SK-N-SH treated with all-trans-retinoic acid at 6 μM for 48 hours (cell line): Measurements from ENCODE around the gene TLCD5.

Source experiments
- ATAC-seq: fragments of 200-7000 bp; cut with Tn5 transposase; 3 replicates; pipeline ENCODE4 v1.9.1; 2020; ENCODE audit warnings: mild to moderate bottlenecking, moderate library complexity
- ARNTL ChIP-seq: fragments of 450-650 bp; formaldehyde crosslinking; IDR thresholded peaks from 2 replicates; pipeline ENCODE4 v1.5.0; 2020; ENCODE audit warnings: low read depth, mild to moderate bottlenecking, moderate library complexity, borderline replicate concordance
- CSDC2 ChIP-seq: fragments of 250-450 bp; sonication (Bioruptor Pico); IDR thresholded peaks from 2 replicates; pipeline ENCODE4 v1.5.0; 2020; ENCODE audit warnings: mild to moderate bottlenecking, moderate library complexity
- ESRRG ChIP-seq: fragments of 250-450 bp; sonication (Bioruptor Pico); IDR thresholded peaks from 2 replicates; pipeline ENCODE4 v1.6.1; 2021; ENCODE audit warnings: mild to moderate bottlenecking
- GLIS3 ChIP-seq: fragments of 250-450 bp; sonication (Bioruptor Pico); IDR thresholded peaks from 2 replicates; pipeline ENCODE4 v1.5.0; 2020; ENCODE audit warnings: mild to moderate bottlenecking, moderate library complexity
- ISL1 ChIP-seq: fragments of 250-450 bp; sonication (Bioruptor Pico); IDR thresholded peaks from 2 replicates; pipeline ENCODE4 v2.1.2; 2022; ENCODE audit warnings: mild to moderate bottlenecking, moderate library complexity
- OSR1 ChIP-seq: fragments of 250-450 bp; sonication (Bioruptor Pico); IDR thresholded peaks from 2 replicates; pipeline ENCODE4 v1.8.0; 2022; ENCODE audit warnings: moderate library complexity, mild to moderate bottlenecking, inconsistent platforms
- PPARA ChIP-seq: fragments of 250-450 bp; sonication (Bioruptor Pico); IDR thresholded peaks from 2 replicates; pipeline ENCODE4 v1.5.0; 2020; ENCODE audit warnings: mild to moderate bottlenecking, borderline replicate concordance
- SNAI2 ChIP-seq: fragments of 250-450 bp; sonication (Bioruptor Pico); IDR thresholded peaks from 2 replicates; pipeline ENCODE4 v1.5.0; 2020; ENCODE audit warnings: mild to moderate bottlenecking, moderate library complexity
- TCF4 ChIP-seq: fragments of 250-450 bp; sonication (Bioruptor Pico); IDR thresholded peaks from 2 replicates; pipeline ENCODE4 v1.8.0; 2021; ENCODE audit warnings: mild to moderate bottlenecking, moderate library complexity, borderline replicate concordance
- TOX ChIP-seq: fragments of 250-450 bp; sonication (Bioruptor Pico); IDR thresholded peaks from 2 replicates; pipeline ENCODE4 v1.8.0; 2021; ENCODE audit warnings: mild to moderate bottlenecking, moderate library complexity, borderline replicate concordance
- ZC3H10 ChIP-seq: fragments of 250-450 bp; sonication (Bioruptor Pico); IDR thresholded peaks from 2 replicates; pipeline ENCODE4 v1.5.1; 2021; ENCODE audit warnings: mild to moderate bottlenecking, moderate library complexity
- ZFP3 ChIP-seq: fragments of 250-450 bp; sonication (Bioruptor Pico); IDR thresholded peaks from 2 replicates; pipeline ENCODE4 v1.5.0; 2020; ENCODE audit warnings: mild to moderate bottlenecking, moderate library complexity
- ZFP30 ChIP-seq: fragments of 450-650 bp; formaldehyde crosslinking; IDR thresholded peaks from 2 replicates; pipeline ENCODE4 v1.5.0; 2022; ENCODE audit warnings: mild to moderate bottlenecking, moderate library complexity
- ZNF565 ChIP-seq: fragments of 450-650 bp; formaldehyde crosslinking; conservative IDR thresholded peaks from 2 replicates; pipeline ENCODE4 v1.5.0; 2020; ENCODE audit warnings: low read depth, mild to moderate bottlenecking, moderate library complexity
- ZNF70 ChIP-seq: fragments of 450-650 bp; formaldehyde crosslinking; IDR thresholded peaks from 2 replicates; pipeline ENCODE4 v1.5.0; 2020; ENCODE audit warnings: mild to moderate bottlenecking, moderate library complexity
- ZNF8 ChIP-seq: fragments of 450-650 bp; formaldehyde crosslinking; IDR thresholded peaks from 2 replicates; pipeline ENCODE4 v1.5.0; 2020; ENCODE audit warnings: mild to moderate bottlenecking, moderate library complexity
- TF ChIP-seq, protein P1 (sequence below): fragments of 250-450 bp; sonication (Bioruptor Pico); IDR thresholded peaks from 2 replicates; pipeline ENCODE4 v1.8.0; 2021; ENCODE audit warnings: low read depth, mild to moderate bottlenecking, moderate library complexity, borderline replicate concordance
- TF ChIP-seq, protein P2 (sequence below): fragments of 250-450 bp; sonication (Bioruptor Pico); IDR thresholded peaks from 2 replicates; pipeline ENCODE4 v1.5.0; 2020; ENCODE audit warnings: mild to moderate bottlenecking, moderate library complexity
- TF ChIP-seq, protein P3 (sequence below): fragments of 250-450 bp; sonication (Bioruptor Pico); IDR thresholded peaks from 2 replicates; pipeline ENCODE4 v1.5.1; 2020; ENCODE audit warnings: low read depth, mild to moderate bottlenecking, moderate library complexity

TLCD5 gene

DNA sequence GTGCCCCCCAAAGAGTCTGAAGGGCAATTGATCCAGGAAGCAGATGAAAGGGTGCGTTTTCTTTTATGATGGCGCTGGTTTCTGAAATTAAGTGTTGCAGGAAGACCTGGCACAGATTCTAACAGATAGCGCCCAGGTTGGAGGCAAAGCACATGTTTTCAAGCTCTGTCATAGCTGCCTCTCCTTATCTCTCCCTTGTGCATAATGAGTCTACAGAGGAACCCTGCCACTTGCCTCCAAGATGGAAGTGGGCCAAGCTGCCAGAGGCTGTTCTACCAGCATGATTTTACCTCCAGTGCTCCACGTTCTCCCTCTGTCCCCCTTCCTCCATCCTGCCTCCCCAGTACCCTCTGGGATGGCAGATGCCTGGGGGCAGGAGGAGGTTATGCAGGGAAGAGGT, 30.0 kb upstream of the TLCD5 start (continued):
- TF ChIP-seq, protein P1, sequence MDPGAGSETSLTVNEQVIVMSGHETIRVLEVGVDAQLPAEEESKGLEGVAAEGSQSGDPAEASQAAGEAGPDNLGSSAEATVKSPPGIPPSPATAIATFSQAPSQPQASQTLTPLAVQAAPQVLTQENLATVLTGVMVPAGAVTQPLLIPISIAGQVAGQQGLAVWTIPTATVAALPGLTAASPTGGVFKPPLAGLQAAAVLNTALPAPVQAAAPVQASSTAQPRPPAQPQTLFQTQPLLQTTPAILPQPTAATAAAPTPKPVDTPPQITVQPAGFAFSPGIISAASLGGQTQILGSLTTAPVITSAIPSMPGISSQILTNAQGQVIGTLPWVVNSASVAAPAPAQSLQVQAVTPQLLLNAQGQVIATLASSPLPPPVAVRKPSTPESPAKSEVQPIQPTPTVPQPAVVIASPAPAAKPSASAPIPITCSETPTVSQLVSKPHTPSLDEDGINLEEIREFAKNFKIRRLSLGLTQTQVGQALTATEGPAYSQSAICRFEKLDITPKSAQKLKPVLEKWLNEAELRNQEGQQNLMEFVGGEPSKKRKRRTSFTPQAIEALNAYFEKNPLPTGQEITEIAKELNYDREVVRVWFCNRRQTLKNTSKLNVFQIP, result no peak
- TF ChIP-seq, protein P2, sequence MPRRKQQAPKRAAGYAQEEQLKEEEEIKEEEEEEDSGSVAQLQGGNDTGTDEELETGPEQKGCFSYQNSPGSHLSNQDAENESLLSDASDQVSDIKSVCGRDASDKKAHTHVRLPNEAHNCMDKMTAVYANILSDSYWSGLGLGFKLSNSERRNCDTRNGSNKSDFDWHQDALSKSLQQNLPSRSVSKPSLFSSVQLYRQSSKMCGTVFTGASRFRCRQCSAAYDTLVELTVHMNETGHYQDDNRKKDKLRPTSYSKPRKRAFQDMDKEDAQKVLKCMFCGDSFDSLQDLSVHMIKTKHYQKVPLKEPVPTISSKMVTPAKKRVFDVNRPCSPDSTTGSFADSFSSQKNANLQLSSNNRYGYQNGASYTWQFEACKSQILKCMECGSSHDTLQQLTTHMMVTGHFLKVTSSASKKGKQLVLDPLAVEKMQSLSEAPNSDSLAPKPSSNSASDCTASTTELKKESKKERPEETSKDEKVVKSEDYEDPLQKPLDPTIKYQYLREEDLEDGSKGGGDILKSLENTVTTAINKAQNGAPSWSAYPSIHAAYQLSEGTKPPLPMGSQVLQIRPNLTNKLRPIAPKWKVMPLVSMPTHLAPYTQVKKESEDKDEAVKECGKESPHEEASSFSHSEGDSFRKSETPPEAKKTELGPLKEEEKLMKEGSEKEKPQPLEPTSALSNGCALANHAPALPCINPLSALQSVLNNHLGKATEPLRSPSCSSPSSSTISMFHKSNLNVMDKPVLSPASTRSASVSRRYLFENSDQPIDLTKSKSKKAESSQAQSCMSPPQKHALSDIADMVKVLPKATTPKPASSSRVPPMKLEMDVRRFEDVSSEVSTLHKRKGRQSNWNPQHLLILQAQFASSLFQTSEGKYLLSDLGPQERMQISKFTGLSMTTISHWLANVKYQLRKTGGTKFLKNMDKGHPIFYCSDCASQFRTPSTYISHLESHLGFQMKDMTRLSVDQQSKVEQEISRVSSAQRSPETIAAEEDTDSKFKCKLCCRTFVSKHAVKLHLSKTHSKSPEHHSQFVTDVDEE, result peak; percentile 56; the same call in 1 of the 2 replicates
- no peak for TF ChIP-seq ZNF565 (CRISPR knock-in tag)

DNA sequence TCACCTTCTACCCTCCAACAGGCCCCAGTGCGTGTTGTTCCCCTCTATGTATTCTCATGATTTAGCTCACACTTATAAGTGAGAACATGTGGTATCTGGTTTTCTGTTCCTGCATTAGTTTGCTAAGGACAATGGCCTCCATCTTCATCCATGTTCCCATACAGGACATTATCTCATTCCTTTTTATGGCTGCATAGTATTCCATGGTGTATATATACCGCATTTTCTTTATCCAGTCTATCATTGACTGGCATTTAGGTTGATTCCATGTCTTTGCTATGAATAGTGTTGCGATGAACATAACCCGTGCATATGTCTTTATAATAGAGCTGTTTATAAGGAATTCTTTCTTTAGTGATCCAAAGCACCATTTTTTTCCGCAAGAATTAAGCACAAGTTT, 28.5 kb upstream of the TLCD5 start:
- TF ChIP-seq OSR1 (CRISPR knock-in tag) (no peak), ZNF8 (CRISPR knock-in tag) (peak; percentile 58), ZFP30 (CRISPR knock-in tag) (no peak)
- no peak for ATAC-seq

DNA sequence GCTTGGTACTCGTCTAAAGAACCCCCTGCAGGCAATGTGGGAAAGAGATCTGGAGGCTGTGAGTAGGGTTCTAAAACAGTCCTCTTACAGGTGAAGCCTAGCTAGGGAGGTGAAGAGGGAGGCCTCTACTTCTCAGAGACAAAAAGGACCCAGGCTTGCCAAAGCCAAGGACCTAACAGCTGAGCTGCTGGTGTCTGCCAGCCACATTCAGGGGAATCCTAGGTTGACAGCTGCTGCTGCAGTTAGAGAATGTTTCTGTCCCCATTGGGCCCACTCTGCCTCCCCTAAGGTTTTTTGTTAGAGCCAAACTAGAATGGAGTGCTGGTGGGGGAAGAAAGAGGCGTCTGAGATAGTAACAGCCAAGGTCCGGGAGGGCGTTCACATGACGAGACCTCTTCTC, 26.6 kb upstream of the TLCD5 start:
- TF ChIP-seq TOX (no peak), OSR1 (CRISPR knock-in tag) (no peak), ZNF8 (CRISPR knock-in tag) (no peak), PPARA (no peak)
- TF ChIP-seq, protein P1, result no peak
- ATAC-seq, result no peak

DNA sequence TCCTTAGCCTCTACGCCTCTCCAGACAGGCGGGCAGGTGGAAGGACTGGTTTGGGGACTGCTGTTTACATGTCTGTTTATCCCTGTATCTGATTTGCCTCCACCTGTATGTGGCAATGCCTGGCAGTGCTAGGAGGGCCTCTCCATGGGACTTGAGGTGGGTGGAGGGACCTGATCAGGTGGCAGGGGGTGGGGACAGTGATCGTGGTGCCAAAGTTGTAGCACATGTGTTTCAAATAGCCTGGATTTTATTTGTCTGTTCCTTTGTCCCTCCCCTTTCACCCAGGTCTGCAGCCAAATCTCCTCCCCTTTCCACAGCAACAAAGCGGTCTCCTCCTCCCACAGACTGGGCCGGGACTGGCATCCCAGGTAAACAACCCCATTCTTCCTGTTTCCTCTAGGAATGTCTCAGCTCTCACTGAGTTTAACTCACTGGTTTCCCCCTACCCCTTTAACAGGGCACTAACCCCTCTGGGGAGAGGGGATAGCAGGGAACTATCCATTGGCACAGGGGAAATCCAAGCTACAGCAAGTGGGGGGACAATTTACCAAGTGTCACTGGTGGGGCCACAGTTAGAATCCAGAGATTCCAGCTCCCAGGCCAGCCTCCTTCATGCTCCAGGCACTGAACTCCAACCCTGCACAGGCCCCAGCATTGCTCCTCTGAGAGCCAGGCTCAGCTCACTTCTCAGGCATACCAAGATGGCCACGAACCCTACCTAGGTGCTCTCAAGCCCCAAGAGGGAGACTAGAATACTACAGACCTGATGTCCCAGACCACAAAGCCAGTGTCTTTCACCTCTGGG, 22.9 kb upstream of the TLCD5 start:
- no peak for TF ChIP-seq ZFP3 (CRISPR knock-in tag)
- no peak for TF ChIP-seq GLIS3 (CRISPR knock-in tag)
- TF ChIP-seq, protein P1, result no peak
- TF ChIP-seq ZNF8 (CRISPR knock-in tag), result no peak
- TF ChIP-seq ZC3H10, result no peak
- TF ChIP-seq, protein P3, sequence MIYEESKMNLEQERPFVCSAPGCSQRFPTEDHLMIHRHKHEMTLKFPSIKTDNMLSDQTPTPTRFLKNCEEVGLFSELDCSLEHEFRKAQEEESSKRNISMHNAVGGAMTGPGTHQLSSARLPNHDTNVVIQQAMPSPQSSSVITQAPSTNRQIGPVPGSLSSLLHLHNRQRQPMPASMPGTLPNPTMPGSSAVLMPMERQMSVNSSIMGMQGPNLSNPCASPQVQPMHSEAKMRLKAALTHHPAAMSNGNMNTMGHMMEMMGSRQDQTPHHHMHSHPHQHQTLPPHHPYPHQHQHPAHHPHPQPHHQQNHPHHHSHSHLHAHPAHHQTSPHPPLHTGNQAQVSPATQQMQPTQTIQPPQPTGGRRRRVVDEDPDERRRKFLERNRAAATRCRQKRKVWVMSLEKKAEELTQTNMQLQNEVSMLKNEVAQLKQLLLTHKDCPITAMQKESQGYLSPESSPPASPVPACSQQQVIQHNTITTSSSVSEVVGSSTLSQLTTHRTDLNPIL (CRISPR knock-in tag), result no peak
- no peak for TF ChIP-seq ZNF70 (CRISPR knock-in tag)
- no peak for ATAC-seq

DNA sequence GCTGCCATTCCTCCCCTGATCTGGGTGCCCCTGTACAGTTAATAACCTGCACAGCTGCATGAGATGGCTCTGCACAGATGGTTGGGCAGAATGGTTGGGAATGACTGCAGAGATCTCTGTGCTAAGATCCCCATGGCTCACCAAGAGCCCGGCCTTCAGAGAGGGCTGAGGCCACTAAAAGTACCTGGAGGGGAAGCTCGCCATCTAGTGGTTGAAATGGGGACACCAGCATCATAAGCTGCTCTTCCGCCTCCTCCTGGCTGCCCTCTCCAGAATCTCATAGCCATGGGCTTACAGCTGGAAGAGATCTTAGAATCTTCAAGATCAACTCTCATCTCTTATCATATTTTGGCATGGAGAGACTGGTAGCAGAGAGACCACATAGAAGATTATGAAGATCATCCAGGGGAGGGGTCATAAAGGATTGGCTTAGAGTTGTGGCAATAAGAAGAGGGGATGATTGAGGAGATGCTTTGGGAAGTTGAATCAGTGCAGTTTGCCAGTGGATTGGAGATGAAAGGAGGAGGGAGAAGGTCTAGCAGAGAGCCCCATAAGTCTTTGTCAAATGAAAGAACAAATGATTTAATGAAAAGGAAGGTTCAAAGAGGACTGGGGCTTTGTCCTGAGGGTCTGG, 22.0 kb upstream of the TLCD5 start:
- ATAC-seq, result peak; percentile 68
- TF ChIP-seq ESRRG (no peak), TOX (no peak)

DNA sequence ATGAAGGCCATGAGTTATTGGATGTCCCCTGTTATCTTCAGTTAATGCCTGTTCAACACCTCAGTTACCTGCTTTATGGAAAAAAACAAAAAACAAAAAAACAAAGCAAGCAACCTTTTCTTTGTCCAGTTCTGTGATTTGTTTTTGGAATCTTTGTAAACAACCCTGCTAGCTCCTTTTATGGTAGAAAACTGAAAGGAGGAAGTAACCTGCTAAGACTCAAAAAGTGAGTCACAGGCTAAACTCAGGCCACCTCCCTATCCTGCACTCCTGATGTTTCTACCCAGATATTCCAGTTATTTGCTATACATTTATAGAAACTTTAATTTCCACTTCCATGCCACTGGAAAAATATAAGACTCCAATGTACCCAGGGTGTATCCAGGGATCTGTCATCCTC, 20.6 kb upstream of the TLCD5 start:
- peak; percentile 30; the same call in 2 of the 3 replicates for ATAC-seq
- TF ChIP-seq ISL1 (CRISPR knock-in tag) (no peak), TOX (no peak), ZC3H10 (no peak), CSDC2 (no peak), TCF4 (no peak), SNAI2 (CRISPR knock-in tag) (no peak), ZFP3 (CRISPR knock-in tag) (no peak), ARNTL (CRISPR knock-in tag) (no peak)
- TF ChIP-seq, protein P1, result no peak
